NCI-H460 (cell line): ENCODE measurements around the gene TRIM13. TPM values are rescaled to one million over a fixed set of nuclear protein-coding genes. Genes with fewer than 3 reads are reported as not detected.
"Not testable (repeated sequence)": the region's sequence is repeated elsewhere in the genome, so short reads cannot be mapped to it uniquely, and the experiment has no call there.

Source experiments
- DNase-seq: peaks from one replicate; pipeline ENCODE4 v3.0.0-alpha.2; 2016; ENCODE audit warnings: low read depth; ENCODE audit errors: extremely low read depth
- polyA plus RNA-seq: library from polyadenylated mRNA; depleted of rRNA; stranded (reverse); fragments of >200 nt; gene quantifications from 2 replicates; pipeline ENCODE4 v1.2.3, GENCODE V29; 2014; cell fraction: nucleus; rRNA removed
- total RNA-seq: library from RNA; depleted of rRNA; stranded (reverse); fragments of >200 nt; shearing (Covaris generic); gene quantifications from 2 replicates; pipeline ENCODE4 v1.2.3, GENCODE V29; 2014; rRNA removed

The TRIM13 gene
- total RNA-seq: 19.8 and 23.1 TPM in 2 replicates
- 5.8 and 10.1 TPM in 2 replicates for polyA plus RNA-seq

DNA sequence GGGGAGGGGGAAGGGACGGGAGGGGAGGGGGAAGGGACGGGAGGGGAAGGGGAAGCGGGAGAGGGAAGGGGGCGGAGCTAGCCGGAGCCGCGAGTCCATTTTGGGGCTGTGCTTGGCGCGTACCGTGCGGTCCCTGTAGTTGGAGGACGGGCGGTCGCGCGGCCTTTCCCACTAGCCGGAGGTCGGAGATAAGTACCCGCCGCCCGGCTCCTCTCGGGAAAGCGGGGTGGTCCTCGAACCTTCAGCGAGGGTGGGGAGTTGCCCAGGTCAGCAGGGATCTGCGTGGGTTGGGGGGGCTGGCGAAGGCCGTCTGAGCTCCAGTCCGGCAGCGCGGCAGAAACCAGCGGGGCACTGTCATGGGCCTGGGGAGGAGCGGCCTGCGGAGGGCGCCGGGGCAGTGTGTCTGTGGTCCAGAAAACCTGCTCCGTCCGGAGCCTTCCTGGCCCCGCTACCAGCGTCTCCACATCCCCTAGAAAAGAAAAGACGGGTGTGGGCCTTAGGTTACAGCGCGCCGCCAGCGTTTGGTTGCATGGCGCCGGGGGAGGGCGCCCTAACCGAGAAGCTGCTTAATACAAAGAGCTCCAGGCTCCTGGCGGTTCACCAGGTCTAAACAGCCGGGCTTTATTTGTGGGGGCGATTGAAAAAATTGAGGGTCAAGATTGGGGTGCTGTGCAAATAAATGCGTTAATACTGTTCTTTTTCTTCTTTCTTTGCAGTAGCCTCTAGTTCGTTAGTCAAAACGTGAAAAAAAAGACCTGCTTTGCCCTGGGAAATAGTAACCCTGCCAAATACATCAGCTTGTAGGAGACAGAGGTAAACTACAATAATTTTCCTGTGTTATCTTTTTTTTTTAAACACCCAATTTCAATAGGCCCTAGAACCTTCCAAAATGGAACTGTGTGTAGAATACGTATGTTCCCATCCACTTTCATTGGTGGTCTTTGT is at the start of gene TRIM13:
TRIM13 (plus strand) TSS at position 92 of the 945 bp plus-strand sequence. CDS start 14,899 bp downstream, outside the sequence.
- DNase-seq: peak; percentile 78

- DNase-seq: not testable (repeated sequence)
These were observed 48.0 kb upstream of the TRIM13 start for GRCh38 chr13:49948777-49949270.

- DNase-seq: no peak
These were observed 44.9 kb upstream of the TRIM13 start for GRCh38 chr13:49951754-49952535.

GRCh38 chr13:49953560-49953959 is 43.3 kb upstream of the TRIM13 start:
- DNase-seq: no peak

- DNase-seq: no peak
These were observed 42.0 kb upstream of the TRIM13 start for GRCh38 chr13:49954674-49955455.

DNA sequence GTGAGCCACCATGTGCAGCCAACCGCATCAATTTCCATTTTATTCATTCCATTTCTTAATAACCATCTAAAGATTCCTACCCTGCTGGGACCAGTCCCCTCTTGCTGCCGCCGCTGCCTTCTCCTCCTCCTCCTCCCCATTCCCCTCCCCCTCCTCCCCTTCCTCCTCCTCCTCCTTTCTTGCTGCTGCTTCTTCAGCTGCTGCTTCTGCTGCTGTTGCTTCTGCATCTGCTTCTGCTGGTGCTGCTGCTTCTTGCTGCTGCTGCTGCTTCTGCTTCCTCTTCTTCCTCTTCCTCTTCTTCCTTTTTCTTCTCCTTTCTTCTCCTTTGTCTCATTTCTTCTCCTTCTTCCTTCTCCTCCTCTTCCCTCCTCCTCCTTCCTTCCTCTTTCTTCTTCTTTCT is 40.7 kb upstream of the TRIM13 start:
- DNase-seq: no peak

DNA sequence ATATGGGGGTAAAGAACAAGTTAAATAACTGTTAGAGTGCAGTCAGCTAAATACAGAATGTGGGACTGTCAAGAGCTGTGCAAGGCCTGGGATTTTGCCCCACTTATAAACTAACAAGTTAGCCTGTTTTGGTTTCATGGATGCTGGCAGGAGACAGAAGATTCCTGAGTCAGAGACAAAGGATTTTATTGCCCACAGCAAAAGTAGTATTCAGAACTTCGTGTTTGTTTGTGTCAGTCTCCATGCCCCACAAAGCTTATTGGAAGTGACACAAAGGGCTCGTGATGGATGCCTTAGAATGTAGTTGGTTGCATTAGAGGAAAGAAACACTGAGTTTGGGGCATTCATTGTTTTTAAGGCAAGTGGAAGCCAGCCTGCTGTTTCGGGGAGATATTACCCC is 38.5 kb upstream of the TRIM13 start:
- no peak for DNase-seq

DNA sequence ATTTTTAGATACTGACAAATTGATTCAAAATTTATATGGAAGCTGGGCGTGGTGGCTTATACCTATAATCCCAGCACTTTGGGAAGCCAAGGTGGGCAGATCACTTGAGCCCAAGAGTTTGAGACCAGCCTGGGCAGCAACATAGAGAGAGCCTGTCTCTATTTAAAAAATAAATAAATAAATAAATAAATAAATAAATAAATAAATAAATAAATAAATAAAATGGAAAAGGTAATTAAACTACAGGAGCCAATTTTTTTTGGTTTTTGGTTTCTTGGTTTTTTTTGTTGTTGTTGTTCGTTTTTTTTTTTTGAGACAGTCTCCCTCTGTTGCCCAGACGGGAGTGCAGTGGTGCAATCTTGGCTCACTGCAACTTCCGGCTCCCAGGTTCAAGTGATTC is 29.4 kb upstream of the TRIM13 start:
- no peak for DNase-seq

- no peak for DNase-seq
These were observed 24.1 kb upstream of the TRIM13 start for GRCh38 chr13:49972709-49973108.

GRCh38 chr13:49975826-49976225 is 21.0 kb upstream of the TRIM13 start:
- DNase-seq: no peak

DNA sequence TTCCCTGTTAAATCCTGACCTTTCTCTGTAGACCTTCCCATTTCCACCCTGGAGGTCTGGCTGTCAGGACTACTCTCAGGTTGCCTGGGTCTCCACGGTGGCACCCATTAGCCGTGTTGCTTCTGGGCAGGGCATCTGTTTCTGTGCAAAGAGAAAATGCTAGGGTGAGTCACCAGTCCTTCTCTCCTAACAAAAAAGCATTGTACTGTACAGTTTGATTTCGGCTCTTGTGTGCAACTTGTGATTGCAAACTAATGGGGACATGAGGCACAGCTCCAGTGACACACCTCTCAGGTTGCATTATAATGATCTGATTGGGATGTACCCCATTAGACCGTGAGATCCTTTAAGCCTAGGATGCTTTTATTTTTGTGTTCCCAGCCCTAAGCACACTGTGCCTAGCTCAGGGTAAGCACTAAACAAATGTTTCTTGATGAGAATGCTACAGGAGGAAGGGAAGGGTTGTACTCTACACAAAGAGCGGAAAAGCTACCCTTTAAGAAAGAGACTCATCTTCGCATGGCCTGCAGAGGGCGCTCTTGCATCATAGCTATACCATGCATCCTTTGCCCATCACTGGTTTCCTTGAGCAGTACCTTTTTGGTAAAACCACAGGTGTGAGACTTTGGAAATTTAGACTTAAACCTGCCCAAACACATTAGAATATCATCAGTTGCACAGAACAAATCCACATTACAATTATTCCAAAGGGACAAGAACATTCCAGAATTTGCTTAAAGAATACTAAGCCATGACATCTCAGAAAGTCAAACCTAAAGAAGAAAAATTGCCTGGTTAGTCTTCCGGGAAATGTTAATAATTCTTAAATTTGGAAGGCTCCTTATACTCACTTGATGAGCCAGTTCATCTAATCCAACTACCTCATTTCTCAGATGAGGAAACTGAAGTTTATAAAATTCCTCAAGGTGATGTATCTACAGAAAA is 20.3 kb upstream of the TRIM13 start:
- DNase-seq: peak; percentile 68

- DNase-seq: no peak
These were observed 18.9 kb upstream of the TRIM13 start for GRCh38 chr13:49977992-49978391.

- no peak for DNase-seq
These were observed 16.6 kb upstream of the TRIM13 start for GRCh38 chr13:49980266-49980665.

DNA sequence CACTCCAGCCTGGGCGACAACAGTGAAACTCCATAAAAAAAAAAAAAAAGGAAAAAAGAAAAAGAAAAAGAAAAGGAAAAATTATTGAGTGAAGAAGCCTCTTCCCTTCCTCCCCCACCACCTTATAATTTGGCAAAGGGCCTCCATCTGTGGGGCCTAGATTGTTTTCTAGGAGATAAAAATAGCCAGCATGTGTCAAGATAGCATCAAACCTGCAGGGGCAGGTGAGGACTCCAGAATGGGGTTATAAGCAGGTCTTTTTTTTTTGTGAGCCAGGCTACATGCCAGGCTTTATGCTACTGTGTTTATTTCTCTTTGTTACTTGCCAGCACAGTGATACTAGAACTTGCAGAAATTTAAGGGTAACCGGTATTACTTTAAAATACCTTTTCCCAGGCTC is 11.7 kb upstream of the TRIM13 start:
- no peak for DNase-seq

DNA sequence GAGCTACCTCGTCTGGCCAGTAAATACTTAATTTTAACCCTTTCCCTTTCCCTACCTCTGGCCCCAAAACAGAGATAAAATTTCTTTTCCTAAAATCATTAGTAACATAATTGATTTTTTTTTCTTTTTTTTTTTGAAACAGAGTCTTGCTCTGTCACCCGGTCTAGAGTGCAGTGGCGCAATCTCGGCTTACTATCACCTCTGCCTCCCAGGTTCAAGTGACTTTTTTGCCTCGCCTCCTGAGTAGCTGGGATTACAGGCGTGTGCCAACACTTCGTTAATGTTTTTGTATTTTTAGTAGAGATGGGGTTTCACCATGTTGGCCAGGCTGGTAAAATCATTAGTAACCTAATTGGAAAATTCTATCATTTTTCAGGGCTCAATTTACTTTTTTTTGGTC is 10.4 kb upstream of the TRIM13 start:
- DNase-seq: no peak

DNA sequence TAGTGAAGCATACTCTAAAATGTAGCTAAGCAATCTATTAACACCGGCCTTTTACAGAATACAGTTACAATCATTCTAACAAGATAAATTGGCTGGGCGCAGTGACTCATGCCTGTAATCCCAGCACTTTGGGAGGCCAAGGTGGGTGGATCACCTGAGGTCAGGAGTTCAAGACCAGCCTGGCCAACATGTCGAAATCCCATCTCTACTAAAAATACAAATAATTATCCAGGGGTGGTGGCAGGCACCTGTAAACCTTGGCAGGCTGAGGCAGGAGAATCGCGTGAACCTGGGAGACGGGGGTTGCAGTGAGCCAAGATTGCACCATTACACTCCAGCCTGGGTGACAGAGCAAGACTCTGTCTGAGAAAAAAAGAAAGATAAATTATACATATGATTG is 6.2 kb upstream of the TRIM13 start:
- DNase-seq: not testable (repeated sequence)

DNA sequence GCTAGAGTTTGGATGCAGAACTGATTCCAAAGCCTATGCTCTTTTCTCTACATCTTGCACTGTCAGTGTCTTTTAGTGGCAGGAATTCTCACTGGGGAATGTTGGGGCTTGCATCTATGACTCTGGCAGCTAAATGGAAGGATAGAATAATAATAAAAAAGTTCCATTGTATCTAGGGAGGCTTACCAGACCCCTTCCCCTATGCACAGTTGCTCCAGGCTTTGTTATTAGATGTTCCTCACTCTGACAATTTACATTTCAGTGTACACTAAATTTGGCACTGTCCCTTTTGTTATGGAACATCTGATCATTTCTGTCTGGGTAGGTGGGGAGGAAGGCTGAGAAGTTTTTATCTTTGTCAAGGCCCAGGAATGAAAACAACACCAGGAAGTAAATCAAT is 3.7 kb upstream of the TRIM13 start:
- no peak for DNase-seq

- DNase-seq: no peak
These were observed 3.2 kb upstream of the TRIM13 start for GRCh38 chr13:49993666-49994065.

DNA sequence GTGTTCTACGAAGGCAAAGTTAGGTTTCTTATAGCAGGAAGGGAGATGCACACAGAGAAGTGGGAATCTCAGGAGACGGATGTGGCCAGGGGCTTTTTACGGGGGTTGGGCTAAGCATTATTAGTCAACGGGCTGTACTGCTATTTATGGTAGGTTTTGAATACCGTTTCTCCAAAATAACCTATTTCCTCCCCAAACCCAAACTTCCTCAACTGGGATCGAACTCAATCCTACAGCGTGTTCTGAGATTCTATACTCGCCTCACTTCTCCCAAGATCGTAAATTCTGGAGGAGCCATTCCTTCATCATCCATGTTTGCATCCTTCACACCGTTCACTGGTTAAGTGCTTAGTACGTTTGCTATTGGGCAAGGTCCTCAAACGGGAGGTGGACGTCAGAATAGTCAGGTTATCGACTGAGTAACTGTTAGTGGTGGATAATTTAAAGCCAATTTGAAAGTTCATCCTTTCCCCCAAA is 1.2 kb upstream of the TRIM13 start:
- no peak for DNase-seq
